Vagina (tissue), 2 donors: ENCODE data around the gene PROK2. TPM values are rescaled to one million over a fixed set of nuclear protein-coding genes. Genes with fewer than 3 reads are reported as not detected.

Source experiments
- DNase-seq, 2 donors: peaks; one replicate each; pipeline ENCODE4 v3.0.0-alpha.2; 2017; ENCODE audit errors: extremely low spot score in 2 of 2
- H3K27ac ChIP-seq: fragments of 200-600 bp; sonication (generic); one replicate; pipeline ENCODE4 v1.5.1; 2019
- H3K27me3 ChIP-seq: fragments of 200-600 bp; sonication (generic); one replicate; pipeline ENCODE4 v1.5.1; 2019
- H3K36me3 ChIP-seq, 2 donors: fragments of 200-600 bp; sonication (generic); one replicate each; pipeline ENCODE4 v1.5.1; 2017 to 2019
- H3K4me1 ChIP-seq: fragments of 200-600 bp; sonication (generic); one replicate; pipeline ENCODE4 v1.5.1; 2019
- H3K4me3 ChIP-seq, 2 donors: fragments of 200-600 bp; sonication (generic); 1 replicate in 1 of 2; 2 replicates in 1 of 2; pipeline ENCODE4 v1.5.1; 2016 to 2019
- H3K9me3 ChIP-seq: fragments of 200-600 bp; sonication (generic); one replicate; pipeline ENCODE4 v1.5.1; 2019
- POLR2A ChIP-seq, 2 donors: fragments of 450-650 bp; IDR thresholded peaks; one replicate each; pipeline ENCODE4 v1.6.1; 2017; ENCODE audit warnings: antibody characterized with exemption in 2 of 2, mild to moderate bottlenecking in 2 of 2, moderate library complexity in 2 of 2
- POLR2AphosphoS5 ChIP-seq, 2 donors: sonication (generic); formaldehyde crosslinking; IDR thresholded peaks; one replicate each; pipeline ENCODE4 v1.9.0; 2017; ENCODE audit warnings: antibody characterized with exemption in 2 of 2, mild to moderate bottlenecking in 2 of 2, low read depth in 1 of 2; ENCODE audit not compliant: insufficient read depth in 1 of 2
- intact Hi-C: fragments of 100-400 bp; cut with DNase I; formaldehyde crosslinking; loops from one replicate; pipeline ENCODE4 v1.15.1; 2023
- total RNA-seq: library from RNA; depleted of rRNA; stranded (reverse); fragments of >200 nt; gene quantifications from one replicate; pipeline ENCODE4 v1.2.3, GENCODE V29; 2016
- TF ChIP-seq, protein P1 (sequence below), 3 experiments: fragments of 450-650 bp in 2 of 3; fragments of 200-600 bp in 1 of 3; sonication (generic) in 1 of 3; IDR thresholded peaks; one replicate each; pipeline ENCODE4 v1.5.1; 2017 to 2019; ENCODE audit warnings: antibody characterized with exemption in 3 of 3, mild to moderate bottlenecking in 2 of 3, moderate library complexity in 2 of 3

PROK2 gene
- total RNA-seq, 1 donor from 2014 or later: 0.74 TPM

DNA sequence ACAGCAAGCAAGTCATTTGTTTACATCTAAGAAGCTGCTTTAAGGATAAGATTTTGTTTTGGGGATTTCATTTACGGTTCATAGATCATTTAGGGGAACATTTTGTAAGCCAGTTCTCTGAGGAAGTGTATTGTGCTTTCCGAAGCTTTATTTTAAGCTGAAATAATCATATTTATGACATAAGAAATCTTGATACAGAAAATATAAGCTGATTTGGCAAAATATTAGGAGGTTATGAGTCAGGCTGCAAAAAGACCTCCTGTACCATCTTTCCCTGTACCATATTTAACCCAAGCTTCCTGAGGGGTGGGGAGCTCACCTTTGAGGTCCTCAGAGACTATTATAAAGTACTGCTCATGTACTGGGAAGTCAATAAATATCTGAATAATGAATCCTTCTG lies 51.6 kb downstream of the PROK2 start:
- no peaks in the 10 kb centered on the region for H3K36me3 ChIP-seq
- intact Hi-C loops: no loop called here
- H3K27ac ChIP-seq: no peak overlapping the region
- no peak overlapping the region for H3K4me3 ChIP-seq
- TF ChIP-seq, protein P1, sequence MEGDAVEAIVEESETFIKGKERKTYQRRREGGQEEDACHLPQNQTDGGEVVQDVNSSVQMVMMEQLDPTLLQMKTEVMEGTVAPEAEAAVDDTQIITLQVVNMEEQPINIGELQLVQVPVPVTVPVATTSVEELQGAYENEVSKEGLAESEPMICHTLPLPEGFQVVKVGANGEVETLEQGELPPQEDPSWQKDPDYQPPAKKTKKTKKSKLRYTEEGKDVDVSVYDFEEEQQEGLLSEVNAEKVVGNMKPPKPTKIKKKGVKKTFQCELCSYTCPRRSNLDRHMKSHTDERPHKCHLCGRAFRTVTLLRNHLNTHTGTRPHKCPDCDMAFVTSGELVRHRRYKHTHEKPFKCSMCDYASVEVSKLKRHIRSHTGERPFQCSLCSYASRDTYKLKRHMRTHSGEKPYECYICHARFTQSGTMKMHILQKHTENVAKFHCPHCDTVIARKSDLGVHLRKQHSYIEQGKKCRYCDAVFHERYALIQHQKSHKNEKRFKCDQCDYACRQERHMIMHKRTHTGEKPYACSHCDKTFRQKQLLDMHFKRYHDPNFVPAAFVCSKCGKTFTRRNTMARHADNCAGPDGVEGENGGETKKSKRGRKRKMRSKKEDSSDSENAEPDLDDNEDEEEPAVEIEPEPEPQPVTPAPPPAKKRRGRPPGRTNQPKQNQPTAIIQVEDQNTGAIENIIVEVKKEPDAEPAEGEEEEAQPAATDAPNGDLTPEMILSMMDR (IDR thresholded peaks at IDR 0.05): no peak
- TF ChIP-seq POLR2AphosphoS5 (IDR thresholded peaks at IDR 0.05; ENCODE audit: insufficient read depth in 1 of 2, low read depth in 1 of 2) (no peak), POLR2A (IDR thresholded peaks at IDR 0.05) (no peak)
- DNase-seq: no peak
- no peaks in the 10 kb centered on the region for H3K4me1 ChIP-seq
- H3K9me3 ChIP-seq: no peaks in the 10 kb centered on the region
- H3K27me3 ChIP-seq: no peaks in the 10 kb centered on the region

DNA sequence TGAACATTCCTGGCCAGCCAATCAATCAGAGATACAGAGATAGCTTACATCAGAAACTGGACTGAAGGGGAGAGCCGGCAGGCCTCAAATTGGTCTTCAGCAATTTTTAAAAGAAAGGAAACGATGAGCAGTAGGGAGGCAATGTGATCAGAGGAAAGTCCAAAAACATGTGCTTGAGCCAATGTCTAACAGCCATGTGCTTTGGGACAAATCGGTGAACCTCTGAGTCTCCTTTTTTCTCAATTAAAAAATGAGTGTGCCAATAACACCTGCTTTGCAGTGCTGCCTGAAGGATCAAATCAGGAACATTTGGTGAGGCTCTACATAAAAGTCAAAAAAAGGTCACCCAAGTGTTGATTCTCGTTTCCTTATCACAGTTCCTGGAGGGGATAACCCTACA lies 52.3 kb downstream of the PROK2 start:
- Histone ChIP-seq H3K27ac (no peak overlapping the region), H3K4me1 (no peaks in the 10 kb centered on the region), H3K27me3 (no peaks in the 10 kb centered on the region), H3K4me3 (no peak overlapping the region), H3K36me3 (no peaks in the 10 kb centered on the region), H3K9me3 (no peaks in the 10 kb centered on the region)
- TF ChIP-seq POLR2AphosphoS5 (IDR thresholded peaks at IDR 0.05; ENCODE audit: insufficient read depth in 1 of 2, low read depth in 1 of 2) (no peak), POLR2A (IDR thresholded peaks at IDR 0.05) (no peak)
- TF ChIP-seq, protein P1 (IDR thresholded peaks at IDR 0.05): no peak
- intact Hi-C loops: no loop called here
- no peak for DNase-seq

DNA sequence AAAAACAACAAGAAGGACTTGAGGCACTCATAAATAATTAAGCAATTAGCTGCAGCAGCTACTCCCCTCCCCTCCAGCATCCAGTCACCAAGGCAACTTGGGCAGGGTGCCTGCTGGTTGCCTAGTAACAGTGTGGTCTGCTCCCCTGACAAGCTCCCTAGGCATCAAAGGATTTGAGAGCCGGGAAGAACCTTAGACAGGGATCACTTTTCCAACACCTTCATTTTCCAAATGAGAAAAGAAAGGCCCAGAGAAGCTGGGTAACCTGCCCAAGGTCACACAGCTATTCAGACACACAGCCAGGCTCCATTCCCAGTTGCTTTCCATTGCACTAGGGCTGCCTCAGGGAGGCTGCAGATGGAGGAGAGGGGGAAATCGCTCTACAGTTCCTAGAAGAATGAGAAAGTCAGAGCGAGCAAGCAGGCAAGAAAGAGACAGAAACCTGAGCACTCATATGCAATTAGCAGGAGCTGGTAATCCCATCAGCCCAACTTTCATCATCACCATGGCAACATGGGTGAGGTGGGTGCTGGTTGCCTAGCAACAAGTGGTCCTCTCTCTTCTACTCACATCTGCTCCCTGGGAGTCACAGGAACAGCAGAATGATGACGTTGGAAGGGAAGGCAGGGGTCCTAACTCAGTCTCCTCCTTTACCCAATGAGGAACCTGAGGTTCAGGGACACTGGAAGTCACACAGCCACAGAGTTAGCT lies 56.2 kb downstream of the PROK2 start:
- H3K36me3 ChIP-seq: no peaks in the 10 kb centered on the region
- peaks cover 20% of the 10 kb centered on the region for H3K4me1 ChIP-seq
- H3K9me3 ChIP-seq: no peaks in the 10 kb centered on the region
- H3K4me3 ChIP-seq: no peak overlapping the region
- H3K27ac ChIP-seq: no peak overlapping the region
- TF ChIP-seq POLR2AphosphoS5 (IDR thresholded peaks at IDR 0.05; ENCODE audit: insufficient read depth in 1 of 2, low read depth in 1 of 2) (no peak), POLR2A (IDR thresholded peaks at IDR 0.05) (no peak)
- TF ChIP-seq, protein P1 (IDR thresholded peaks at IDR 0.05): no peak
- no peak for DNase-seq
- intact Hi-C loops: no loop called here
- no peaks in the 10 kb centered on the region for H3K27me3 ChIP-seq

DNA sequence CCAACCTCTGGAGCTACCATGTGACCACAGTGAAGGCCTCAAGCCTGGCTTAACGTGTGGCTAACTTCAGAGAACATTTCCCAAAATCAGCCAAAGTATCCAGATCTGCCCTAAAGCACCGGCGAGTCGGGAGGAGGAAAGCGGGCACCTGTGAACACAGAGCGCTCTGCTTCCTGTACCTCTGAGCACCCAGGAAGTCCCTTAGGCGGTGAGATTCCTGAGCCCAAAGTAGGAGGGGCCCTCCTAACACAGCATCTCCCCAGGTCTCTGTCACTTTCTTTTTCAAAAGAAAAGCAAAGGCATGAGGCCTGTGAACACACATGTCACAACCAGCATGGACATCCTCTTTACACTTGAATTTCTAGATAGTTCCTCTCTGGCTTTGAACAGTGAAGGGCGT lies 58.8 kb downstream of the PROK2 start:
- Histone ChIP-seq H3K4me1 (peaks cover 32% of the 10 kb centered on the region), H3K4me3 (peak overlapping the region; percentile 72 to 81)

More for the DNA sequence above, 58.8 kb downstream of the PROK2 start:
- no peaks in the 10 kb centered on the region for H3K9me3 ChIP-seq
- TF ChIP-seq, protein P1 (IDR thresholded peaks at IDR 0.05): no peak
- TF ChIP-seq POLR2A (IDR thresholded peaks at IDR 0.05): no peak
- TF ChIP-seq POLR2AphosphoS5 (IDR thresholded peaks at IDR 0.05; ENCODE audit: insufficient read depth in 1 of 2, low read depth in 1 of 2): no peak
- intact Hi-C loops: no loop called here
- no peaks in the 10 kb centered on the region for H3K27me3 ChIP-seq
- no peaks in the 10 kb centered on the region for H3K36me3 ChIP-seq
- peak overlapping the region; percentile 84 for H3K27ac ChIP-seq
- DNase-seq: no peak
